Right hindlimb (tissue), 1 donor: ENCODE measurements around the gene TMEM117.
"Not testable (repeated sequence)": the region's sequence is repeated elsewhere in the genome, so short reads cannot be mapped to it uniquely, and the experiment has no call there.

Experiments
- DNase-seq: peaks from one replicate; pipeline ENCODE4 v3.0.0-alpha.2; 2018

TMEM117 gene

GRCh38 chr12:44029194-44029593 lies 193.3 kb downstream of the TMEM117 start:
- DNase-seq, result no peak

DNA sequence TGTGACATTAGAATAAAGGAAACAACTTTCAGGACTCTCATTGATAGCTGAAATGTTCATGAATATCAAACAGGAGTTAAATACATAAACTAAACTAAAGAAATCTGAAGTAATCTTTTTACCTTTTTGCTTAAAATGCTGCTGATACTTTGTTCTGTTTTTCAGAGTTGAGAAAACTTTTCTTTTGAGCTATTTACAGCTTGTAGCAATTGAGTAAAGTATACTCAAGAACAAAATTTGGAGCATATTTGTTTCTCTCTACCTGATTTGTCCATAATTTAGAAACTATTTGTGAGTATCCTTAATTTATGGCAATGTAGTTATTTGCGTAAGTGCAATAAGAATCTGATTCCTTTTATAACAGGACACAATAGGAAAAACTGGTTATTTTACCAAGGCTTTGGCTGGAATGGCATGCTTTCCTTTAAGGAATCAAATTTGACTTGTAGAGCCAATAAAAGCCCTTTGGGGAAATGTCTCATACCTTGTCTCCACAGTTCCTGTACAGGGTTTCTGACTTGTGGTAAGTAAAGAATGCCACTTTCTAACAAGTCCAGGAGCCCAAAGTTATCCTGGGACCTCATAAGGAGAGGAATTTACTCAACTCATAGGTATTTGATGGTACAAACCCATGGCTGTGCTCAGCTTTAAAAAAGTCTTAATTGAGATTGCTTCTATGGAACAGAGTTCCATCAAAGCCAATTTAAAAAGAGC lies 195.7 kb downstream of the TMEM117 start:
- DNase-seq, result no peak

GRCh38 chr12:44034906-44035305 lies 199.0 kb downstream of the TMEM117 start:
- DNase-seq, result no peak

DNA sequence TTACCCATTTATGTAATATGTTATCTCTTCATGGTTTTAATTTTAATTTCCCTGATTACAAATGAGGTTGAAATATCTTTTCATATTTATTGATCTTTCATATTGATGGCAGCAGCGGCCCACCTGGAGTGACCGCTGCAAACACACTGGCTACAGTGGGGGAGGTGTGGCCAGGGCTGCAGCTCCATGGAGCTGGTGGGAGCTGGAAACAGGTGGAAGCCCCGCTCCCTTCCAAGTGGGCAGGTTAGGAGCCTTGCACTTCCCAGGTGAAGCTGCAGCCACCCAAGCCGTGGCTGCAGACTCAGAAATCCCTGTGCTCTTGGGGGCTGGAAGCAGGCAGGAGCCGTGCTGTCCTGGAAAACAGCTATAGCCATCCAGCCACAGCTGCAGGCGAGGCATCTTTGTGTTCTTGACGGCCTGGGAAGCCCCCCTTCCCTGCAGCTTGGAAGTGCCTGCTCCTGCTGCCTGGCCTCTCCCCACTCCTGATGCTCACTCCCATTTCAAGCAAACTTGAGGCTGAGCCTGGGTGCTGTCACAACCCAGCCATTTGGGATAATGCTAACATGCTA lies 201.1 kb downstream of the TMEM117 start:
- DNase-seq, result no peak

GRCh38 chr12:44038411-44038810 lies 202.5 kb downstream of the TMEM117 start:
- no peak for DNase-seq

GRCh38 chr12:44044491-44044890 lies 208.6 kb downstream of the TMEM117 start:
- DNase-seq, result not testable (repeated sequence)

GRCh38 chr12:44046732-44047417 lies 211.0 kb downstream of the TMEM117 start:
- no peak for DNase-seq

GRCh38 chr12:44052554-44052953 lies 216.7 kb downstream of the TMEM117 start:
- DNase-seq, result no peak

DNA sequence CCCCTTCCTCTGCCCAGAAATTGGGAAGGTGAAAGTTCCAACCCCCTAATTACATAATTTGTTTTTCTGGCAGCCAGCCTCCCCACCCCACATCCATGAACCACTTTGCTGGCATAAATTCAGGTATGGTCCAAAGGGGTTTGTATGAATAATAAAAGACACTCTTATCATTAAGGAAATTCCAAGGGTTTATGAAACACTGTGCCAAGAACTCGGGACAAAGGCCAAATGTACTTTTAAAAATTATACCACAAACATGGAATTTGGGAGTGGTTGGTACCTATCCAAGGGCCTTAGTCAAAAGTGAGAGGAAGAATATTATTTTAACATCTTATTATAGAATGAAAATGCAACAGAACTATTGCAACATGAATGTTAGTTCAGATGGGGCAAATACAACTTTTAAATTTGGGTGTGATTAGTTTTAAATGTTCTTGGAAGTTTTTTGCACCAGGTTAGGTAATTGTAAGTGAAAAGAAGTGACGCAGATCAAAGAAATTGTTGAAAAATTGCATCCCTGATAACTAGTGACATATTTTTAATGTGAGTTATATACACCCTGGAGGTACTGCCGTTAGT lies 217.8 kb downstream of the TMEM117 start:
- no peak for DNase-seq

DNA sequence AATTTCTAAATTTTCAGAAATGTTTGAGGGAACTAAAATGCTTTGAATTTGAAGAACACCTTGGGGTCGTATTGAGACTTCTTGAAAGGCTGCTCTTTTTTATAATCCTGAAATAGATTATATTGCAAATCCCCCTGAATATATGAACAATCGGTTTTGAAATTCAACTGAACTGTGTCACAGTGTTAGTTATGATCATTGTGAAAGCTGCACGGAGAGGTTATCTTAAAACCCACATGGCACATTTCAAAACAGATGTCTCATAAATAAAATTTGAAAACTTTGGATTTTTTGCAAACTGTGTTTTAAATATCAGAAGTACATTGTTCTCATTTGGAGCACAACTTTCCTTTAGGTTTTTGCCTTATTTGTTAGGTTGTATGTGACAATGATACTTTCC lies 218.4 kb downstream of the TMEM117 start:
- DNase-seq, result no peak

- no peak for DNase-seq
Measured at GRCh38 chr12:44058366-44058765, 222.5 kb downstream of the TMEM117 start.

- DNase-seq, result no peak
Measured at GRCh38 chr12:44059476-44059875, 223.6 kb downstream of the TMEM117 start.

DNA sequence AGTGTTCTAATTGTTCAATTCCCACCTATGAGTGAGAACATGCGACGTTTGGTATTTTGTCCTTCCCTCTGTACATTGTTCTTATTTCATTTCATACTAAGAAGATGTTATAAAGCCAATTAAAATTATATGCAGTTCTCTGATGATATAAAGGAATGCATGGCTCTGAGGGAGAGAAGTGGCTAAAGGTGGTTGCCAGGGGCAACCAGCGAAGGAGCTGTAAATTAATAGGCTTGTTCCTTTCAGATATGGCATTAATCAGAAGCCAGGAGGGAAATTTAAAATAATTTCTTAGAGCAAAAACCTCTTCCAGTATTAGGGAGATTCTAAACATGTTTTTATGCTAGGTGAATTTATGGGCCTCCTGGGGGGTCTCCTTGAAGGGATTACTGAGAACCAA lies 227.8 kb downstream of the TMEM117 start:
- DNase-seq, result no peak

DNA sequence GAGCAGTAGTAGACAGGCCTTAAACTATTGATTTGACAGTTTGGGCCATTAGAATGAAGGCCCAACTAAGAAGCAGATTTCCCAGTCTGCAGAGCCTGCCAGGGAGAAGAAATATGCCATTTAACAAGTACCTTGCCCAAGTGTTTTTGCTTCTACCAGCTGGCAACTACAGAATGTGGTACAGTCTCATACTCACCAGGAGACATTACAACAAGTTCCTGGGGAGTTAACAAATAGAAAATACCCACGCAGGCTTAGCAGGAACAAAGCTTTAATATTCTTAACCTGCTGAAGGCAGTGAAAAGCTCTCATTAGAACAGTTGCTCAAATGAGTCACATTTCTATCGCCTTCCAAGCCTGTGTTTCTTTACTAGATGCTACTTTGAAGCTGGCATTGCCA lies 241.0 kb downstream of the TMEM117 start:
- no peak for DNase-seq

GRCh38 chr12:44077294-44077693 lies 241.4 kb downstream of the TMEM117 start:
- DNase-seq, result no peak

DNA sequence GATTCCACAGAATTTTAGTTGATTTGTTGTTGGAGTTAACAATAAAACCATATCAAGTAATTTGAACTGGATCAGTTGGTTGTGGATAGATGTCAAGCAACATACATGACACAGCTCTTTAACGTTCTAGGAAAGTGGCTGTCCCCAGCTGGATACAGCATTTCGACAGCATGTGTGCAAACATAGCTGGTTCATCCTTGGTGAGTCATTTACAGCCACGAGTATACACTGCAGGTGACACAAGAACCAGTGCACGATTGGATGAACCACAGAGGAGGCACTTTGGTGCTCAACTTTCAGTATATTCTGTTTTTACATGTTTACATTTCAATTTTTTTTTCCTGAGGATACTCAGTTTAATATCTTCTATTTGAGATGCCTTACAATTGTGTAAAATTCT lies 242.4 kb downstream of the TMEM117 start:
- no peak for DNase-seq

DNA sequence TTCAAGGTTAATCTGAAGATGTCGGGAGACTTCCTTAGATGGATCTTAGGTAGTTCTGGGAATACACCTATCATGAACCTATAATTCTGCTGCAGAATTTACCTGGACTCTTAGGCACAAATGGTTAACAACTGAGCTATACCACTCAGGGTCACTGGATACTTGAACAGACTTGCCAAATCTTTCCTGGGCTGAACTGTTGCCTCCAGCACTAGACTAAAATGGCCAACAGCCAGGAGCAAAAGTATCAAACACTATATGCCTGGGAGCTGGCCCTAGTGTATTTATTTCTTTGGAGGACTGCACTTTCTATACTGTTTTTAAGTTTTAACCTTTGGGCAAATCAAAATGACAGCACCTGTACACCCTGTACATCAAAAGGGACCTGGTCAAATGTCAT lies 252.8 kb downstream of the TMEM117 start:
- no peak for DNase-seq

GRCh38 chr12:44091948-44092606 lies 256.2 kb downstream of the TMEM117 start:
- no peak for DNase-seq

GRCh38 chr12:44098786-44099185 lies 262.9 kb downstream of the TMEM117 start:
- no peak for DNase-seq

- no peak for DNase-seq
Measured at GRCh38 chr12:44099486-44099885, 263.6 kb downstream of the TMEM117 start.

GRCh38 chr12:44100264-44100663 lies 264.4 kb downstream of the TMEM117 start:
- no peak for DNase-seq

GRCh38 chr12:44101475-44101874 lies 265.6 kb downstream of the TMEM117 start:
- no peak for DNase-seq

DNA sequence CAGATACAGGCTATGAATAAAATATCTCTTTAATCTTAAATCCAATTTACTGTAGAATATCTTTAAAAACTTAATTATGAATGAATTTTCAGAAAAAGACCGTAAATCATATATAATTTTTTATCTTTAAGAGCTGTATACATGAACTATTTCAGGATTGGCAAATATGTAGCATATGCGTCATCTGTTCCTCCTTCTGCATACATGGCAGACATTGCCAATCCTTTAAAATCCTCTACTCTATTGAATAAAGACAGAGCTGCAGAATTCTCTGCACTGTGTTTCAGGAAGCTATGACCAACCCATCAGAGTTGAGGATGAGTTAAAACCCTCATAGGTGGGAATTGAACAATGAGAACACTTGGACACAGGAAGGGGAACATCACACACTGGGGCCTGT lies 279.0 kb downstream of the TMEM117 start:
- DNase-seq, result no peak
